Raji (cell line): ENCODE measurements around the gene ULK1.

Experiments
- POLR2A ChIP-seq: IDR thresholded peaks from 2 replicates; pipeline ENCODE4 v1.6.1; 2011; ENCODE audit warnings: low read depth, low read length, control low read depth; ENCODE audit not compliant: insufficient read depth

Gene ULK1

GRCh38 chr12:131897276-131897675 is 2.9 kb downstream of the ULK1 start:
- TF ChIP-seq POLR2A, result no peak

GRCh38 chr12:131897875-131898274 is 3.5 kb downstream of the ULK1 start:
- no peak for TF ChIP-seq POLR2A

- TF ChIP-seq POLR2A, result no peak
Observed at GRCh38 chr12:131900397-131900796, 6.0 kb downstream of the ULK1 start.

- TF ChIP-seq POLR2A, result no peak
Observed at GRCh38 chr12:131901431-131902331, 7.3 kb downstream of the ULK1 start.

GRCh38 chr12:131902332-131903241 is 8.2 kb downstream of the ULK1 start:
- TF ChIP-seq POLR2A, result no peak

- no peak for TF ChIP-seq POLR2A
Observed at GRCh38 chr12:131903270-131904255, 9.1 kb downstream of the ULK1 start.

GRCh38 chr12:131904346-131904745 is 9.9 kb downstream of the ULK1 start:
- no peak for TF ChIP-seq POLR2A

- no peak for TF ChIP-seq POLR2A
Observed at GRCh38 chr12:131905081-131905629, 10.7 kb downstream of the ULK1 start.

GRCh38 chr12:131905630-131906091 is 11.2 kb downstream of the ULK1 start:
- no peak for TF ChIP-seq POLR2A

GRCh38 chr12:131907379-131908091 is 13.1 kb downstream of the ULK1 start:
- TF ChIP-seq POLR2A, result no peak

GRCh38 chr12:131908092-131909080 is 14.0 kb downstream of the ULK1 start:
- TF ChIP-seq POLR2A, result no peak

GRCh38 chr12:131909081-131909751 is 14.8 kb downstream of the ULK1 start:
- TF ChIP-seq POLR2A, result no peak
